AG09309 (cell line): Measurements from ENCODE around the gene RERE.
A peak's percentile ranks its signal among the peaks of the same experiment; 100 is the strongest.

ENCODE experiments used
- DNase-seq: peaks from one replicate; pipeline ENCODE4 v3.0.0-alpha.2; 2010; ENCODE audit warnings: low read depth
- H3K4me3 ChIP-seq: 2 replicates; pipeline ENCODE4 v1.5.1; 2011; ENCODE audit warnings: mild to moderate bottlenecking, low read depth, low read length, moderate library complexity; ENCODE audit not compliant: control insufficient read depth
- TF ChIP-seq, protein P1 (sequence below): IDR thresholded peaks from 2 replicates; pipeline ENCODE4 v1.5.1; 2011; ENCODE audit warnings: mild to moderate bottlenecking, low read depth, low read length, inconsistent platforms; ENCODE audit not compliant: insufficient read depth, control insufficient read depth; ENCODE audit errors: missing control alignments

RERE gene

DNA sequence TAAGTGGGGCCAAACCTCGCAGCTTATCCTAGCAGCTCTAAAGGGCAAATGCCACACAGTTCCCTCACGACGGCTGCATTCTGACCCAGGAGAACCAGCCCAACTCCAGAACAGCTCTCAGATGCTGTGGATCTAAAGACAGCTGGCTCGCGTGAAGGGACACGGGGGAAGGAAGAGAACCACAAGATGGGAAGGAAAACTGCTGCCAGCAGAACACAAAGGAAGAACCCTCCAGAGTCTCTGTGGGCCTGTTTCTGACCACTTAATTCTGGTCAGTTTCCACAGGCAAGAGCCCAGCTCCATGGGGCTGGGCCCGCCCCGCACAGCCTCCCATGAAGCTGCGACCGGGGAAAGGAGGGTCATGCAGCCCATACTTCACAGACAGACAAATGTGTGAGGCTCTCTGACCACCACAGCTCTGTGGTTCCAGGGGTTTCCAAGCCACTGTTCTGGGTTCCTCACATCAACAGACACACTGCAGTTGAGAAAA is 438.4 kb downstream of the RERE start:
- no peak for DNase-seq
- no peak overlapping the region for H3K4me3 ChIP-seq
- TF ChIP-seq, protein P1, sequence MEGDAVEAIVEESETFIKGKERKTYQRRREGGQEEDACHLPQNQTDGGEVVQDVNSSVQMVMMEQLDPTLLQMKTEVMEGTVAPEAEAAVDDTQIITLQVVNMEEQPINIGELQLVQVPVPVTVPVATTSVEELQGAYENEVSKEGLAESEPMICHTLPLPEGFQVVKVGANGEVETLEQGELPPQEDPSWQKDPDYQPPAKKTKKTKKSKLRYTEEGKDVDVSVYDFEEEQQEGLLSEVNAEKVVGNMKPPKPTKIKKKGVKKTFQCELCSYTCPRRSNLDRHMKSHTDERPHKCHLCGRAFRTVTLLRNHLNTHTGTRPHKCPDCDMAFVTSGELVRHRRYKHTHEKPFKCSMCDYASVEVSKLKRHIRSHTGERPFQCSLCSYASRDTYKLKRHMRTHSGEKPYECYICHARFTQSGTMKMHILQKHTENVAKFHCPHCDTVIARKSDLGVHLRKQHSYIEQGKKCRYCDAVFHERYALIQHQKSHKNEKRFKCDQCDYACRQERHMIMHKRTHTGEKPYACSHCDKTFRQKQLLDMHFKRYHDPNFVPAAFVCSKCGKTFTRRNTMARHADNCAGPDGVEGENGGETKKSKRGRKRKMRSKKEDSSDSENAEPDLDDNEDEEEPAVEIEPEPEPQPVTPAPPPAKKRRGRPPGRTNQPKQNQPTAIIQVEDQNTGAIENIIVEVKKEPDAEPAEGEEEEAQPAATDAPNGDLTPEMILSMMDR = no peak

- TF ChIP-seq, protein P1 = no peak
- DNase-seq = no peak
- H3K4me3 ChIP-seq = no peak overlapping the region
Observed at GRCh38 chr1:8378178-8378577, 439.3 kb downstream of the RERE start.

DNA sequence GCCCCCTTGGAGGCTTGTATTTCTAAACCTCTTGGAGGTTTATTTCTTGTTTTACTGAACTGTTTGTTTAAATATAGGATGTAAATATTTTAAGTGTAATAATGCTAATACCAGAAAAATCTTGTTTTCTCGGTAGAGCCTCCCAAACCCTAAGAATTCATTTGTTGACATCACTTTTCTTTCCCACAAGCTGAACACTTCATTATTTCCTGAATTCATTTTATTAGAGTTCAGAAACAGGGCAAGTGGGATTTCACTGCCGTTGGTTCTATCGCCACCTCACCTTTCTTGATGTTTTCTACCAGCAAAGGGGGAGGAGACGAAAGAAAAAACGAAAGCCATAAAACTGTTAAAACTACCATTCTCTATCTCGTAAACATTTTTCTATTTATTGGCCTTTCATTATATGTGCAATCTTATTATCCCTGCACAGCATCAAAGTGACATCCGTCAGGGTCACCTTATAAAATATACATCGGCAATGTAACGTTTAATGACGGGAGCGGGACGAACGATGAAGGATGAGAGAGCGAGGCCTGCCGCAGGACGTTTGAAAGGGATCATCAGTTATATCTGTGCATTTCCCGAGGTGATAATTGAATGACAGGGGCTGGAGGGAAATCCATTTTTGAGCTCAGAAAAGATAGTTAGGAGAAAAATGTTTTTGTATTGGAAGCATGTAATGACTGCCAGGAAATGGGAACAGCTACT is 440.0 kb downstream of the RERE start:
- TF ChIP-seq, protein P1 = no peak
- no peak for DNase-seq
- no peak overlapping the region for H3K4me3 ChIP-seq

GRCh38 chr1:8376358-8376840 is 441.0 kb downstream of the RERE start:
- TF ChIP-seq, protein P1 = no peak
- H3K4me3 ChIP-seq = no peak overlapping the region
- no peak for DNase-seq

GRCh38 chr1:8374812-8375211 is 442.6 kb downstream of the RERE start:
- DNase-seq = no peak
- no peak overlapping the region for H3K4me3 ChIP-seq
- TF ChIP-seq, protein P1 = peak; percentile 46

DNA sequence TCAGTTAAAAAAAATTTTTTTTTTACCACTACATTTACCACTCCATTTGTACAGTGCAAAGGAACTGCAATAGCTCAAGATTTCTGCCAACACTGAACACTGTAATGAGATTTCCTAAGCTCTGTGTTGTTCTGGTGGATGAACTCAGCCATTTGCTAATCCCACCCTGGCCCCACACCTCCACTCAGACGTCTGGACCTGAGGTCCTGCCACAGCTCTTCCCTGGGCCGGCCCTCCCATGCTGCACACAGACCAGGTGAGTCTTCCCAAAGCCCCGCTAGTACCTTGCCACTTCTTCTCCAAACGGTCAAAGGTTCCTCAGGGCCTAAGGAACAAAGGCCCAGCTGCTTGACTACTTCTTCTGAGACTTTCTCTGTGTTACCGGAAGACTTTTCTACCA is 443.1 kb downstream of the RERE start:
- TF ChIP-seq, protein P1 = no peak
- no peak overlapping the region for H3K4me3 ChIP-seq
- no peak for DNase-seq
